ENCODE measurements around the gene TATDN3. TPM values are rescaled to one million over a fixed set of nuclear protein-coding genes. Genes with fewer than 3 reads are reported as not detected.
"Not testable (repeated sequence)": the region's sequence is repeated elsewhere in the genome, so short reads cannot be mapped to it uniquely, and the experiment has no call there.

The TATDN3 gene
- polyA plus RNA-seq, 1 donor = 10.3 TPM

- no peak for DNase-seq
These were observed 36.7 kb downstream of the TATDN3 start for GRCh38 chr1:212828395-212828794.

- not testable (repeated sequence) for DNase-seq
These were observed 41.8 kb downstream of the TATDN3 start for GRCh38 chr1:212833211-212834207.

GRCh38 chr1:212838145-212838544 lies 46.5 kb downstream of the TATDN3 start:
- no peak for DNase-seq

- not testable (repeated sequence) for DNase-seq
These were observed 52.8 kb downstream of the TATDN3 start for GRCh38 chr1:212844521-212844920.

GRCh38 chr1:212847549-212847948 lies 55.9 kb downstream of the TATDN3 start, which contains the start of gene SPATA45:
Gene SPATA45 (minus strand): TSS chr1:212847649. CDS start chr1:212836149, 11,500 bp downstream.
- DNase-seq = no peak

GRCh38 chr1:212852105-212852688 lies 60.5 kb downstream of the TATDN3 start:
- DNase-seq = no peak

GRCh38 chr1:212853658-212854057 lies 62.0 kb downstream of the TATDN3 start:
- no peak for DNase-seq

- DNase-seq = no peak
These were observed 65.1 kb downstream of the TATDN3 start for GRCh38 chr1:212856755-212857154.

- DNase-seq = peak; percentile 97
These were observed 66.3 kb downstream of the TATDN3 start, which contains the start of gene FLVCR1 for GRCh38 chr1:212857992-212858460. Gene FLVCR1 (plus strand): TSS chr1:212858275. CDS start chr1:212858453, 178 bp downstream.

GRCh38 chr1:212858461-212859265 lies 67.0 kb downstream of the TATDN3 start:
- peak; percentile 43 for DNase-seq

- no peak for DNase-seq
These were observed 69.3 kb downstream of the TATDN3 start for GRCh38 chr1:212860713-212861581.

GRCh38 chr1:212862111-212862690 lies 70.5 kb downstream of the TATDN3 start:
- DNase-seq = no peak

GRCh38 chr1:212863345-212863744 lies 71.7 kb downstream of the TATDN3 start:
- DNase-seq = not testable (repeated sequence)

GRCh38 chr1:212864201-212864600 lies 72.5 kb downstream of the TATDN3 start:
- DNase-seq = no peak

Other genes starting within 250 kb of the TATDN3 start
- gene ATF3, start 183.1 kb upstream of the TATDN3 start, polyA plus RNA-seq (ENCODE audit: insufficient read length) = 28.8 TPM
- gene BATF3, start 92.1 kb upstream of the TATDN3 start, polyA plus RNA-seq (ENCODE audit: insufficient read length) = 2.2 TPM
- 31.8 TPM for gene NSL1, start 117 bp upstream of the TATDN3 start, polyA plus RNA-seq (ENCODE audit: insufficient read length)
- 0.40 TPM for gene SPATA45, start 55.8 kb downstream of the TATDN3 start, polyA plus RNA-seq (ENCODE audit: insufficient read length)
- 7.0 TPM for gene FLVCR1, start 66.4 kb downstream of the TATDN3 start, polyA plus RNA-seq (ENCODE audit: insufficient read length)
- 34.8 TPM for gene VASH2, start 158.6 kb downstream of the TATDN3 start, polyA plus RNA-seq (ENCODE audit: insufficient read length)
- gene ANGEL2, start 224.0 kb downstream of the TATDN3 start, polyA plus RNA-seq (ENCODE audit: insufficient read length) = 31.9 TPM